Left renal pelvis (tissue), 4 donors: ENCODE data around the gene TFAP2A. TPM values are rescaled to one million over a fixed set of nuclear protein-coding genes. Genes with fewer than 3 reads are reported as not detected.

Experiments
- DNase-seq, 4 donors: peaks; one replicate each; pipeline ENCODE4 v3.0.0-alpha.2; 2013; ENCODE audit warnings: low read depth in 4 of 4, low spot score in 3 of 4
- polyA plus RNA-seq, 4 donors: library from polyadenylated mRNA; unstranded; fragments of 120-200 nt; gene quantifications; one replicate each; pipeline ENCODE4 v1.2.1, GENCODE V29; 2013; ENCODE audit not compliant: insufficient read length in 4 of 4

TFAP2A gene
- polyA plus RNA-seq, 4 donors: 0.85 to 42.6 (median 28.9) TPM

GRCh38 chr6:10385524-10386132 lies 29.2 kb downstream of the TFAP2A start:
- no peak for DNase-seq

- DNase-seq: no peak
Observed at GRCh38 chr6:10384610-10385523, 30.0 kb downstream of the TFAP2A start.

- DNase-seq: no peak
Observed at GRCh38 chr6:10384091-10384609, 30.7 kb downstream of the TFAP2A start.

DNA sequence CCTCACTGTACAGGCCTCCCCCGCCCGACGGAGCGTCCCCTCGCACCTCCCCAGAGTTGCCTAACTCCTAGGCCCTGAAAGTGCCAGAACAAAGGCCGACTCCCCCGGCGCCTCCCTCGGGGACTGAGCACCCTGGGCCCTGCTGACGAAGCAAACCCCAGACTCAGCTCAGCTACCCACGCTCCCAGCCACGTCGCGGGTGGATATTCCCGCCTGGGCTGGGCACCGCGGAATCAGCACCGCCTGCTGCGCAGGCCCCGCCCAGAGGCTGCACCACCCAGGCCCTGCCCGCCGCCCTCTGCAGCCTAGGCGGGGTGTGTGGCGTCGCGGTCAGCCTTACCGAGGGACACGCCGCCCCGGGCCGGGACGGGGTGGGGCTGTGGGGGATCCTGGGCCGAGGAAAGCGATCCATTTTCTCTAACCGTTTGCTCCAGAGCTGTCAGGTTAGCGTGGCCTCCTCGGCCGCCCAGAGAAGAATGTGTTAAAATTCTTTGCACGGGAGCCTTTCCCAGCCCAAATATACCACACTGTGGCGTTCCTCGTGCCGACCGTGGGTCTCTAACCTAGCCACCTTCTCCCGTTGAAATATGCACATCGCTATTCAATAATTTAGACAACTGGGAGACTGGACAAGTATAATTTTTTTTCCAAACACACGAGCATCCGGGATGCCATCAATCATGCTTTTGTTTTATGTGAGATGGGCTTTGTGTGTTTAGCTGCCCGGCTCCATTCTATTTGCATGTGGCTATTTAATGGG lies 31.4 kb downstream of the TFAP2A start:
- DNase-seq: no peak

GRCh38 chr6:10382728-10383330 lies 32.0 kb downstream of the TFAP2A start:
- DNase-seq: no peak

GRCh38 chr6:10382322-10382721 lies 32.6 kb downstream of the TFAP2A start:
- DNase-seq: no peak

DNA sequence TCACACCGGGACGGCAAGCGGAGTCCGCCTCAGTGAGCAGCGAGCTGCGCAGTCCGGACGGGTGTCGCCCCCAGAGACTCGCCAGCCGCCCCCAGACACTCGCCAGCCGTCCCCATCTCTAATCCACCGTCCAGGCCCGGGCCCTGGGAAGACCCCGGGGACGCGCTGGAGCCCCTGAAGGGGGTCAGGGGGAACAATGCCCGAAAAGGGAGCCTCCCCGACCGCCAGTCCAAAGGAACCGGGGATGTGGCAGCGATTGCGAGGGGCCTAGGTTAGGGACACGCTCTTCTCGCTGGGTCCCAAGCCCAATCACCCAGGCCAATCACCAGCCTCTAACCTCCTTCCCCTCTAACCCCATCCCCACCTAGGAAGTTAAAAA lies 33.1 kb downstream of the TFAP2A start:
- no peak for DNase-seq

- no peak for DNase-seq
Observed at GRCh38 chr6:10381133-10381829, 33.6 kb downstream of the TFAP2A start.

GRCh38 chr6:10375391-10375969 lies 39.4 kb downstream of the TFAP2A start:
- DNase-seq: no peak

- DNase-seq: no peak
Observed at GRCh38 chr6:10373642-10374359, 41.1 kb downstream of the TFAP2A start.

DNA sequence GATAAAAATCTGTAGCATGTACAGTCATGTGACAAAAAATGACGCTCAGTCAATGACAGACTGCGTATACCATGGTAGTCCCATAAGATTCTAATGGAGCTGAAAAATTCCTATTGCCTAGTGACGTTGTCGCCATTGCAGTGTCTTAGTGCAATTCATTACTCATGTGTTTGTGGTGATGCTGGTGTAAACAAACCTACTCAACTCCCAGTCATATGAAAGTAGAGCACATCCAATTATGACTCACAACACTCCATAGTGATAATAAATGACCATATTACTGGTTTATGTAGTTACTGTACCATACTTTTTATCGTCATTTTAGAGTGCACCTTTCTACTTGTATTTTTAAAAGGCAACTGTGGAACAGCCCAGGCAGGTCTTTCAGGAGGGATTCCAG lies 45.0 kb downstream of the TFAP2A start:
- no peak for DNase-seq

GRCh38 chr6:10368861-10369260 lies 46.0 kb downstream of the TFAP2A start:
- no peak for DNase-seq

DNA sequence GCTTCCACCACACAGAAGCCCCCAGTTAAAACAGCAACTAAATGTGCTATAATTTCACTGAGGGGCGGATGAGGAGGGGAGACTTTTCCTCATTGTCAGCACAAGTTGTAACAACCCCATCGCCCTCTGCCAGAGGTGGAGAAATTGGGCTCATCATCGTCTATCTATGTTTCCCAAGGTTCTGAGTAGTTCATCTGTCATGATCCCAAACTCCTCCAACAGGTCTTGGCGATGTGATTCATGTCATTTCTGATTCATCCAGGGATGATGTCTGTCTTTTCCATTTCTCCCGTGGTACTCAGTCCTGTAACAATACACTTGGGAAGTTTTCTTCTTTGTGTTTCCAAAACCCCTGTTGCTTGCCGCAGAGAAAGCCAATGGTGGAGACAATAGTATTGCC lies 51.0 kb downstream of the TFAP2A start:
- no peak for DNase-seq

- no peak for DNase-seq
Observed at GRCh38 chr6:10362300-10362699, 52.6 kb downstream of the TFAP2A start.

- no peak for DNase-seq
Observed at GRCh38 chr6:10361428-10361827, 53.4 kb downstream of the TFAP2A start.

DNA sequence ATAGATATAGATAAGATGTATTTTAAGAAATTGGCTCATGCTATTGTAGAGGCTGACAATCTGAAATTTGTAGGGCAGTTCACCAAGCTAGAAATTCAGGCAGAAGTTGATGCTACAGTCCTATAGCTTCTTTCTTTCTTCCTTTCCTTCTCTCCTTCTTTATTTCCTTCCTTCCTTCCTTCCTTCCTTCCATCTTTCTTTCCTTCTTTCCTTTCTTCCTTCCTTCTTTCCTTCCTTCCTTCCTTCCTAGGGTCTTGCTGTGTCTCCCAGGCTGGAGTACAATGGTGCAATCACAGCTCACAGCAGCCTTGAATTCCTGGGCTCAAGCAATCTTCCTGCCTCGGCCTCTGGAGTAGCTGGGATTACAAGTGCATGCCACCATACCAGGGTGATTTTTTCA lies 55.3 kb downstream of the TFAP2A start:
- no peak for DNase-seq

DNA sequence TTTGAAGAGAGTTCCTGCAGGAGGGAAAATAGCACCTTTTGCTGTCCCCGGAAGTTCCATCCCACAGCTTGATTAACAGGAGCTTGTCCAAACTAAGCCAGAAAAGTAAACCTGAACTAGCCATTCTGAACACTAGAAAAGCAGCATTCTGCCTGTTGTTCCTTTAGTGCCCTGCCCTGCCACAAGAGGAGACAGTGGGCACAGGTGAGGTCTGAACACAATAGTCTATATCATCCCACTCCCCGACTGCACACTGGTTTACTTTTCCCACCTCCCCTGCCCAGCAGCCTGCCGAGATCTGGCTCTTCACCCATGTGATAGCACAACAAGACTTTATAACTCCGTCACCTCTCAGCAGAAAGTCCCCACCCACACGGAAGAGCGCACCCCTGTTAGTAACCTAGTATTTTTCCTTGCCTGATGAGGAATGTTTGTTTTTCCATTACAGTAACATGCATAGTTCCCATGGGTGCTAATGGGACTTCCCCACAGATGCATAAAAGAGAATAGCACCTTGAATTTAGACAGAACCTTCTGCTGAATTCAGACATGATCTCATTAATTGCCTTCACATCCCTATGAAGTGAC lies 59.7 kb downstream of the TFAP2A start:
- no peak for DNase-seq

DNA sequence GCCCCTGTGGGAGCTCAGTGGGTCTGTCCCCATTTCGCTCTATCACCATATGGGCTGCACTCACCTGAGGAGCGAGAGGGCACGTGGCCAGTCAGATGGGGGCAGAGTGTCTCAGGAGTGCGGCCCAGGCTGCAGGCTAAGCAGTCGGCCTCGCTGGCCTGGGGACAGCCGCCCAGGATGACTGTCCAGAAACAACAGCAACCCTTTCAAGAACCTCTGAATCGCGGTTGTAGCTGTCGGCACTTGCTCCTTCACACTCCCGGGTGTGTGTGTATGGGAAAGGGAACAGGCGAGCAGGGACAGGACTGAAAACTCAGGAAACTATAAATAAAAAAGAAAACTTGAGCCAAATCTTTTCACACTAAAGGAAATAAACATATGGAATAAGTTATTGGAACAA lies 63.1 kb downstream of the TFAP2A start:
- DNase-seq: no peak

- no peak for DNase-seq
Observed at GRCh38 chr6:10350720-10351119, 64.2 kb downstream of the TFAP2A start.
